GM18511 (cell line): ENCODE results near the gene LRRC4B.
A peak's percentile ranks its signal among the peaks of the same experiment; 100 is the strongest.
"Not testable (repeated sequence)": the region's sequence is repeated elsewhere in the genome, so short reads cannot be mapped to it uniquely, and the experiment has no call there.

Source experiments
- ATAC-seq: cut with Tn5 transposase; IDR thresholded peaks from one replicate; pipeline ENCODE4 v1.9.1; 2021; ENCODE audit warnings: mild to moderate bottlenecking, moderate library complexity; ENCODE audit not compliant: unreplicated experiment

LRRC4B gene

DNA sequence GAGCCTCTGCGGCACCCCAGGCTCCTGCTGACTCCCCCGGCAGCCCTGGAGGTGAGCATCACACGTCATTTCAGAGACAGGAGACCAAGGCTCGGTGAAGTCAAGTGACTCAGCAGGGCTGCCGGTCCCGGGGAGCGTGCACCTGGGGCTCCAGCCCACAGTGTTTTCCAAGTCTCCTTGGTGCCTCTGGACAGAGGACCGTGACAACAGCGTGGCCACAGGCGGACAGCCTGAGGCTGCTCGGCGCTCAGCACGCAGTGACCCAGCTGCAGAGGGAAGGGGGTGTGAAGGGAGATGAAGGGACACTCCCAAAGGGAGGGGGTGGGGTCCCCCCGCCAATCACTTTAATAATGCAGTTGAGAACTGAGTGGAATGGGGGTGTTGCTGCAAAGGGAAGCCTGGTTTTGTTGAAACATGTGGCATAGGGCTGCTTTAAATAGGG lies 37.0 kb downstream of the LRRC4B start:
- ATAC-seq = no peak

DNA sequence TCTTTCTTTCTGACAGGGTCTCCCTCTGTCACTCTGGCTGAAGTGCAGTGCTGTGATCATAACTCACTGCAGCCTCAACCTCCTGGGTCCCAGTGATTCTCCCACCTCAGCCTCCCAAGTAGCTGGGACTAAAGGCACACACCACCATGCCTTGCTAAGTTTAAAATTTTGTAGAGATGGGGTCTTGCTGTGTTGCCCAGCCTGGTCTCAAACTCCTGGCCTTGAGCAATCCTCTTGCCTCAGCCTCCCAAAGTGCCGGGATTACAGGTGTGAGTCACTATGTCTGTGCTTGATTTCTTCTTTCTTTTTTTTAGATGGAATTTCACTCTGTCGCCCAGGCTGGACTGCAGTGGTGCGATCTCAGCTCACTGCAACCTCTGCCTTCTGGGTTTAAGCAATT lies 40.2 kb downstream of the LRRC4B start:
- not testable (repeated sequence) for ATAC-seq

DNA sequence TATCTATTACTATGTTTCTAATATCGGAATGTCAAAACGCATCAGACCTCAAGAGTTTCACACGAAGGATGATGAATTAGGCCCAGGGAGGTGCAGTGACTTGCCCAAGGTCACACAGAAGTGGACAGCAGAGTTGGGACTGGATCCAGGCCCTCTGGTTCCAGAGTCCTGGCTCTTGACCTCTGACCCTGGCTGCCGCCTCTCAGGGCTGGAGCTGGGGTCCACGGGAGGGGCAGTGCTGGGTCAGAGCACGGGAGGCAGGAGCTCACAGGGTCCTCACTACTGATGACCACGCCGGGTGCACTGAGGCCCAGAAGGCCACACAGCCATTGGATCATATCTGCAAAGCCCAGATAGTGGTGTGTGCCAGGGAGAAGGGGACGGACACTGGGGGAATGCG lies 45.4 kb downstream of the LRRC4B start:
- no peak for ATAC-seq

DNA sequence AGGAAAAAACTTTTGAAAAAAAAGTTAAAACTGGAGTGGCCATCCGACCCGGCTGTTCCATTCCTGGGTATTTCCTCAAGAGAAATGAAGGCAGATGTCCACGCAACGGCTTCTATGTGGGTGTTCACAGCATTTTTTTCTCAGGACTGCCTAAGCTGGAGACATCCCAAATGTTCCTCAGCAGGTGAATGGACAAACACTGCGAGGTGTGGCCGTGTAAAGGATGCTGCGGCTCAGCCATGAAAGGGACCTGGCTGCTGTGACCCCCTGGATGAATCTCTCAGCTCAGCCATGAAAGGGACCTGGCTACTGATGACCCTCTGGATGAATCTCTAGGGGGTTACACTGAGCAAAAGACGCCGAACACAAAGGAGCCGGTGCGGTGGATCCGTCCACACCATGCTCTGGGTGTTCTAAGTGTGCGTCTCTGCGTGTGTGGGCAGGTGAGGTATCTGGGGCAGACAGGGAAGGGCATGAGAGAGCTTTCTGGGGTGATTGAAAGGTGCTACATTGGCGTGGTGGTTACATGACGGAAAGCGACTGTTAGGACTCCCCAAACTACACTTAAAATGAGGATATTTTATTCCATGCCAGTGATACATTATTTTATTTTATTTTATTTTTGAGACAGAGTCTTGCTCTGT lies 47.3 kb downstream of the LRRC4B start:
- ATAC-seq = no peak

DNA sequence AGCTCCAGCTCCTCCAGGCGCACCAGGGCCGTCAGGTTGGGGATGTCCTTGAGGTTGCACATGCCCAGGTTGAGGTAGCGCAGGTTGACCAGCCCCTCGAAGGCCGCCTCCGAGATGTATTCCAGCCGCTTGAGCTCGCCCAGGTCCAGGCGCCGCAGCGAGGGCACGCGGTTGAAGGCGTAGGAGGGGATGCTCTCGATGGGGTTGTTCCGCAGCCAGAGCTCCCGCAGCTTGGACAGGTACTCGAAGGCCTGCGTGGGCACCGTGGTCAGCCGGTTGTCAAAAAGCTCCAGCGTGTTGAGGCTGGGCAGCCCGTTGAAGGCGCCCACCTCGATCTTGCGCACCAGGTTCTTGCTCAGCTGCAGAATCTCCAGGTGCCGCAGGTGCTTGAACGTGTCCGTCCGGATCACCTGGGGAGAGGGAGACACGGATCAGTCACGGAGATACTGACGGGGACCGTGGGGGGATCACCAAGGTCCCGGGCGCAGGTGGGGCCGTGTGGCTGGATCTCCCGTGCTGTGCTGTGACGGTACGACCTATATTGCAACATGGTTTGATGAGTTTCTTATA lies 49.1 kb downstream of the LRRC4B start:
- no peak for ATAC-seq

DNA sequence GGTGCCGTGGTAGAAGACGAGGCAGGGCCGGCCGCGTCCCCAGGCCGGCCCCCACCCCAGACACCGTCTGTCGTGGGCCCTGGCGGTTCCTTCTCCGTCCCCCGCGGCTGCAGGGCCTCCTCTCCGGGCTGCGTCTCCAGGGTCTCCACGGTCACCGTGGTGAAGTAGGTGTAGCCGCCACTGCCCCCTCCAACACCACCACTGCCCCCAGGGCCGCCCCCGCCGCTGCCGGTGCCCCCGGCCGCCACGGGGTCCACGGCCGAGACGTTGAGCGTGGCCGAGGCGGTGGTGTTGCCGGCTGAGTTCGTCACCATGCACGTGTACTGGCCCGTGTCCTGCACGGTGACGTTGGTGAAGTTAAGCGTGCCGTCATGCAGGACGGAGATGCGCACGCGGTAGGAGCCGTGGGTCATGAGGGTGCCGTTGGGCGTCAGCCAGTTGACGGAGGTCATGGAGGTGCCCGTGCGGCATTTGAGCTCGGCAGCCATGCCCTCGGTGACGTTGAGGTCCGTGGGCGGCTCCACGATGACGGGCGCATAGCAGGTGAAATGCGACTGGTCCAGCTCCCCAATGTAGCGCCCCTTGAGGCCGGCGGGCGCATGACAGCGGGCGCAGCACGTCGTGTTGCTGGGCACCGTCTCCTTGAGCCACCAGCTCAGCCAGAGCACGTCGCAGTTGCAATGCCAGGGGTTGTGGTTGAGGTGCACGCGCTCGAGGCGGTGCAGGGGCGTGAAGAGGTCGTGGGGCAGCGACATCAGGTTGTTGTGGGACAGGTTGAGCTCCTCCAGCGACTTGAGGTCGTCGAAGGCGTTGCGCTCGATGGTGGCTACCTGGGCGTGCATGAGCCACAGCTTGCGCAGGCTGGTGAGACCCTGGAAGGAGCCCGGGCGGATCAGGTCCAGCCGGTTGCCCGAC lies 49.9 kb downstream of the LRRC4B start:
- no peak for ATAC-seq

DNA sequence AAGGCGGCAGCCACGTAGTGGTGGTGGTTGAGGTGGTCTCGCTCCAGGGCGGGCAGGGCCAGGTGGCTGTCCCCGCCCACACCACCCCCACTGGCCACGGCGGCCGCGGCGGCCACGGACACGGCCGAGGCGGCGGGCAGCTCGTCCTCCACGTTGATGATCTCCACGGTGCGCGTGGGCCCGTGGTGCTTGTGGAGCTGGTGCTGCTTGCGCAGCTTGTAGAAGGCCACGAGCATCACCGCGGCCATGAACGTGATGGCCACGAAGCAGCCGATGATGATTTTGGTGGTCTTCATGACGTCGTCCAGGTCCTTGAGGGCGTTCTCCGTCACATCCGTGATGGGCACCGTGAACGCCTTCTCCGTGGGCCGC lies 50.5 kb downstream of the LRRC4B start:
- ATAC-seq = no peak

DNA sequence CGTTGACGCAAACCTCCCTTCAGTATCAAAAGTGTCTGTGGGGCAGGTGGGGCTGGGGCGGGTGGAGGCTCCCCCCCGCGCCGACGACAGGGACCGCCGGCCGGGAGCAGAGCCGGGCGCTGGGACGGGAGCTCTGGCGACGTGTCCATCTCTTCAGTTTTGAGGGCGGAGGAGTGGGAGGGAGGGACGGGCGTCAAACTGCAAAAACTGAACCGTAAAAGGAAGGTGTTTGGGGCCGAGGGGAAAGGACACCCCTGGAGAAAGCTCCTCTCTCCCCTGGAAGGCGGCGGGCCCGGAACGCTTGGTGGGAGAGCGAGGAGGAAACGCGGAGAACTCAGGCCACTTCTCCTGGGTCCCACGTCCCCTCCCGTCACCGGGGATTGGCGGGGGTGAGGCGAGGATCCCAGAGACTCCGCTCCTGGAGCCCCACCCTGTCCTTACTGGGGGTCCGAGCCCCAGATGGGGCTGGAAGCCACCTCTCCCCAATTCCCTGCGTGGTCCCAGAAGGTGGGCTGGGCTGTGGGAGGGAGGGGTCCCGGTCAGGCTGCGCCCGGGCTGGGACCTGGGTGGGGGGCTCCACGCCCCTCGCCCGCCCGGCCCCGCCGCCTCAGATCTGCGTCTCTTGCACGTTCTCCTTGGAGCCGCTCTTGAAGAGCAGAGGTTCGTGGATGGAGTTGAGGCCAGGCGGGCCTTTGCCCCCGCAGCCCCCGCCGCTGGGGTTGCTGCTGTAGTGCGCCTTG lies 51.1 kb downstream of the LRRC4B start:
- ATAC-seq = no peak

DNA sequence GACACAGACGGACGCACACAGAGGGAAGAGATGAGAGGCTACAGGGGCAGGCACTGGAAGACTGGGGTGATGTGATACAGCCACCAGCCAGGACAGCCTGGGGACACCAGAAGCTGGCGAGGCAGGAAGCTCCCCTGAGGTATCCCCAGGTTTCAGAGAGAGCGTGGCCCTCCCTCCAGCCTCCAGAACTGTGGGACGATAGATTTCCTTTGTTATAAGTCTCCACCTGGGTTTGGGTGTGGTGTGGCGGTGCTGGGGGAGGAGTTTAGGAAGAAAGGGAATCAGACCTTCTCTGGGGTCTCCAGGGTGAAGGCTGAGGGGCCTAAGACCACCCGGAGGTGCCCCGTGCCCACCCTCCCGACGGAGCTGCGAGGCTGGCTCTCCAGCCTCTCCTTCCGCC lies 51.8 kb downstream of the LRRC4B start:
- no peak for ATAC-seq

DNA sequence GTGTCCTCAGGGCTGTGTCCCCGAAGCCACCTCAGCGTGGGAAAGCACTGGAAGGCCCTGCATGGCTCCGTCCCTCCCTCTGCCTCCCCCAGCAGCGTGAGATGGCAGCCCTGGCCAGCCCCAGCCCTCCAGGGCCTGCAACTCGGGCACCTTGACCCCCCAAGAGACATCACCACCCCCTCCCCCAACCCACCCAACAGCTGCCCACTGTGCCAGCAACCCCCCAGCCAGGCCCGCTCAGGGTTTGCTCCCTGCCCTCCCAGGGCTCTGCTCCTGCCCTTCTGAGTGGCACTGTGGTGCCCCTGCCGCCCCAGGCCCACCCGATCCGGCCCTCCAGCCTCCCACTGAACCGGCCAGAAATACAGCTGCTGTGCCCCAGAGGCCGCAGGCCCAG lies 53.1 kb downstream of the LRRC4B start:
- no peak for ATAC-seq

DNA sequence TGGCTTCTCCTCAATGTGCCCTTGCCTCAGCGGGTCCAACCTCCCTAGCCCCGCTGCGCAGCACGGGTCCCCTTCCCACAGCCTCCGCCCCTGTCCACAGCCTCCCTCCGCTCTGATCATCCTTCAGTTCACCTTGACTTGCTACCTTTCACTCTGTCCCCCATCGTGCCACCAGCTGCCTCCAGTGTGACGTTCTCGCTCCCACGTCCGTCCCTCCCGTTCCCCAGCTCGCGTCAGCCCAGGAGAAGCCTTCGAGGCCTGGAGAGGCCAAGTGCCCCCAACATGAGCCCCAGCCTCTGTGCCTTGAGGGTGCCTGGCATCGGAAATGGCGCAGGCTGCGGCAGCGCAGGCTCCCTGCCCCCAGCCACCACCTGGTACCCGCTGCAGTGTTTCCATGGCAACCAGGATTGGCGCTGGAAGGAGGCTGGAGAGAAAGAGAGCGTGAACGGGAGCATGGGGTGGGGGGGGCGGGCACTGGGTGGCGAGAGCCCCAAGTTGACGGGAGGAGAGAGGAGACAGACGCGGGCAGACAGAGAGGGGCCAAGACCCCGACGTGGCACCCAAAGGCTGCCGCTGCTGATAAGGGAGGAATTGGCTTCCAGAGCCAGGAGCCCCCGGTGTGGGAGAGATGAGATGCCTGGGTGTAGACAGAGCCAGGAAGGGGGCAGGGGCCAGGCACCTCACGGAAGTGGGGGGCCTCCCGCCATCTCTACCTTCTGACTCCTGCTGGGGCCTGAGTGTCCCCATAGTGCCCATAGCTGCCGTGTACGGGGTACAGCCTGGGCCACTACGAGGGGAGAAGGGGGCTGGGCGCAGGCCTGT lies 53.7 kb downstream of the LRRC4B start:
- no peak for ATAC-seq

DNA sequence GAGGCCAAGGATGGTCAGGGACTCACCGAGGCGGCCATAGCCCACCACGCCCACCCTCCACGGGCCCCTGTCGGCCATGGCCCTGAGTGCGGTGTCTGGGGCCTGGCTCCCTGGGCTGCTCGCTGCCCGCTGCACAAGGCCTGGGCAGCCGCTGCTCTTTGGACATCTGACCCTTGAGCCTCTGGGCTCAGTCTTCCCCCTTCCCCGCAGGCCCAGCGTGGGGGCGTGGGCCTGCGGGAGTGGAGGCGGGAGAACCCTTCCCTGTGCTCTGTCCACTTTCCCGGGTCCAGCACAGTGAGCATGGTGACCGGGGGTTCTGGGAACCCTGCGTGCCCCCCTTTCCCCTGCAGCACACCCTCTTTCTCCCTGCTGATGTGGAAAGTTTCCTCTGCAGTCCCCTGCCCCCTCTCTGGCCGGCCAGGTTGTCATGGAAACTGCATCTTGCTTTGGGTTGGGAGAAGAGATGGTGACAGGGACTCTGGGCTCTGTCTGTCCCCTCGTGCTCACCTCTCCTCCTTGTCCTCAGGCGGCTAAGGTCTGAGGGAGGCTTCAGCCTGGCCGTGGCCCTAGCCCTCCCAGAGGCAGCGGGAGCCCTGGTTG lies 54.4 kb downstream of the LRRC4B start, which contains the start of gene ASPDH:
Gene ASPDH (minus strand): TSS at position 168 of the 600 bp plus-strand sequence. CDS start 90 bp downstream, at position 78.
- no peak for ATAC-seq

DNA sequence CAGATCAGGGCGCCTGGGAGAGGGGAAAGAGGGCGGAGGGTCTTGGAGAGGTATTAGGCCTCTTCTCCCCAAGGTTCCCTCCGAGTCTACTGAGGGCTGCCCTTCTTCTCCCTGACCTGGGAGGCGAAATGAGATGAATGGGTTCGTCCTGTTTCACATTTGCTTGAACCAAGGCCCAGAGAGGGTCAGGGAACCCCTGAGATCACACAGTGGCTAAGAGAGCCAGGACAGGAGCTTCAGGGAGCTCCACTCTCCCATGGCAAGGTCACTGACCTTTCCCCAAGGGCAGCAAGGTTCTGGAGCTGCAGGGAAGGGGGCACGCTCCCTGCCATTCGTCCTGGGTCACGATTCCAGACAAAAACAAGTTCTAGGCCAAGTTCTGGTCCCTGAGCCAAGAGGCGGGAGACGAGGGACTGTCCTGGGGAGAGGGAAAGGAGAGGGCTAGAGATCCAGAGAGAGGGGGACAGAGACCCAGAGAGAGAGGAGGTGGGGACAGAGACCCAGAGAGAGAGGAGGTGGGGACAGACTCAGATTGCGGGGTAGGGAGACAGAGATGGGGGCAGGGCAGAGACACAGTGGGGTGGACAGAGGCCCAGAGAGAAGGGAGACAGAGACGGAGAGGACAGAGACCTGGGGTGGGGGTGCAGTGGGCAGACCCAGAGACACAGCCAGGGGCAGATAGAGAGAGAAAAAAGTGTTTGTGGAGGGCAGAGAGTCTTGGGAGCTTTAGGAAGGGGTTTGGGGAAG lies 55.1 kb downstream of the LRRC4B start:
- no peak for ATAC-seq

DNA sequence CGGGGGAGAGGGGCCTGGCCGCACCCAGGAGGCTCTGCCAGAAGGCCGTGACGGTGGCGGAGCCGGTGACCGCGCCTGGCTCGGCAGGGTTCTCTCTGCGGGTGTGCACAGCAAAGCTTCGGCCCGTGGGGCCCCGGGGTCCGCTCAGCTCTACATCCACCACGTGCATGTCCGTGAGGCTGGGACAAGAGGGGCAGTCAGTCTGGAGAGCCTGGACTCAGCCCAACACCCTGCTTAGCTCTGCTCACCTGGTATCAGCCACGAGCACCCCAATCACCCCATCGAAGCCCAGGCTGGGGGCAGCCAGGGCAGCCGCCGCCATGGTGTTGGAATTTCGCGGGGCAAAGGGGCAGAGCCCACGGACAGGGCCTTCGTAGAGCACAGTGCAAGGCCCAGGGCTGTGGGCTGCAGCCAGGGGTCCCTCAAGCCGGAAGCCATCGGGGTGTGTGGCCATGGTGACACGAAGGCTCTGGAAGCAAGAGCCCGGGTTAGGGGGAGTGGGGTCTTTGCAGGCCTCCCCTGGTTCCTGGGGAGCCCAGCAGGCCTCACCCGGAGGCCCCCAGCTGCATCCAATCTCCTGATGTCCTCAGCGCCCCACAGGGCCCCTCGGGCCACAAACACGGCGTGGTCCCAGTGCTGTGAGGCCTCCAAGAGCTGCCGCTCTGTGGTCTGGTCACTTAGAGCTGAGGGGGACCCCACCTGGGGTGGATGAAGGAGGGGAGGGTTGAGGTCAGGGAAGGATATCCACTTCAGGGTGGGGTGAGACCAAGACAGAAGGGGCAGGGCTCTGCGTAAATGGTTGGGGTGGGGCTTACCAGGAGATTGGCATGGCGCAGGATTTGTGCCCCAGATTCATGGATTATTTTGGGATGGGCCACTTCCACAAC lies 55.9 kb downstream of the LRRC4B start:
- no peak for ATAC-seq

DNA sequence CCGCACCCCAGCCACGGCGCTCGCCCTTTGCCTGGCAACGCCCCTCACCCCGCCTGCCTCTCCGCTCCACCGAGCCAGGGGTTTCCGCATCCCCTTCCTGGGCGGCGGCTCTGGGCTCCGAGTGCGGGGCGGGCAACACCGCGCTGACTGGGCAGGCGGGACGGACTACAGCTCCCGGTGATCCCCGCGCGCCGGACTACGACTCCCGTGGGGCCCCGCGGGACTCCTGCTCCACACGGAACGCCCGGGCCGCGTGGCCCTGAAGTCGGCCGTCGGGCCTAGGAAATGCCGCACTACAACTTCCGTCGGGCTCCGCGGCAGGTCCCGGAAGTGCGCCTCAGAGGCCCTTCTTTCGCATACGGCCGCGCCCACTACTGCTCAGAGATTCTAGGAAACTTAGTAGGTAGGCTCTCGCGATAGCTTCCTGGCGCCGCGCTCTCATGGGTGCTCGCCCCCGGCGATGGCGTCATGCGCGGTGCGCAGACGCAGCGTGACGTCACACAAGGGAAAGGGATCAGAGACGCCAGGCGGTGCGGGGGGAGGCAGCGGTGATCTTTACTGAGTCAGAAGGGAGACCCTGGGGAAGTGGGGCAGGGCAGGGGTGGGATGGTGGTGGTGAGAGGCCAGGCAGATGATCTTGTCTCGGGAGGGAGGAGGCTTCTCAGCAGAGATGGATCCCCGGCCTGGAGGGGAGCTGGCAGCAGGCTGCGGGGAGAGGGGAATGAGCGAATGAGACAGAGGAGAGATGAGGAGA lies 57.0 kb downstream of the LRRC4B start, which contains the start of gene JOSD2:
Gene JOSD2 (minus strand): TSS at position 123 of the 754 bp plus-strand sequence. CDS start 760 bp downstream, outside the sequence.
- ATAC-seq = peak; percentile 85

DNA sequence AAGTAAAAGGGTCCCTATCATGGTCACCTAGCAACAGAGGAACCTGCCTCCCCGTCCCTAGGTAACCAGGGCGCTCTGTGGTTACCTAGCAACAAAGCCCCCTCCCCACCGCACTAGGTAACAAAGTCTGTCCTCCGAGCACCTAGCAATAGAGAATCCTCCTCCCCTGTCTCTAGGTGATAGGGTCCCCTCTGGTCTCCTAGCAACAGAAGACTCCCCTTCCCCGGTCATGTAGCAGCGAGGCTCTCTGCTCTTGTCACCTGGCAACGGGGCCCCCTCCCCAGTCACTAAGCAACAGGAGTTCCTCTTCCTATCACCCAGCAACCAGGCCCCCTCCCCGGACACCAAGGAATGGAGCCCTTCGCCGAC lies 57.6 kb downstream of the LRRC4B start:
- no peak for ATAC-seq

DNA sequence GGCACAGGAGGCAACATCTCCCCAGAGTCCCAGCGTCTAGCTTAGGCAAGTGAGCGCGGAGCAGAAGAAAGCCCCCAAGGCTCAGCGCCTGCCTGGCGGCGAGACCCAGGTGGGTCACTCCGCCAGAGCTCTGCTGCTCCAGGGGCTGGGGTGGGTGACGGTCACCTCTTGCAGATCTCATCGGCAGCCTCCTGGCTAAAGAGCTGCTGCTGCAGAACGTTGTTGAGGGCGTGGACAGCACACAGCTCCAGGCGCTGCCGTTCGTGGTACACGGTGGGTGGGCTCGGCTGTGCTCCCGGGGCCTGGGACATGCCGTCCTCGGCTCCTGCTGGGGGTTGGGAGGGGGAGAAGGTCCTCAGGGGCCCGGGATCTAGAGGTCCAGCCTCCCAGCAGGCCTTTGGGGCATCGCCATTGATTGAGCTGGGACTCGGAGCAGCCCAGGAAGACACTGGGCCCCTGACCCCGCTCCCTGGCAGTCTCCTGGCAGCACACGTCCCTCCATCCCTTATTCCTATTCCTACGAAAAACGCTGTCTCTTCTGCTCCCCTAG lies 58.0 kb downstream of the LRRC4B start:
- no peak for ATAC-seq
